HG02798 (cell line): ENCODE measurements around the gene FSTL4.
A peak's percentile ranks its signal among the peaks of the same experiment; 100 is the strongest.

Experiments used
- ATAC-seq: cut with Tn5 transposase; IDR thresholded peaks from one replicate; pipeline ENCODE4 v1.9.1; 2021; ENCODE audit warnings: mild to moderate bottlenecking; ENCODE audit not compliant: unreplicated experiment, poor library complexity

Gene FSTL4

DNA sequence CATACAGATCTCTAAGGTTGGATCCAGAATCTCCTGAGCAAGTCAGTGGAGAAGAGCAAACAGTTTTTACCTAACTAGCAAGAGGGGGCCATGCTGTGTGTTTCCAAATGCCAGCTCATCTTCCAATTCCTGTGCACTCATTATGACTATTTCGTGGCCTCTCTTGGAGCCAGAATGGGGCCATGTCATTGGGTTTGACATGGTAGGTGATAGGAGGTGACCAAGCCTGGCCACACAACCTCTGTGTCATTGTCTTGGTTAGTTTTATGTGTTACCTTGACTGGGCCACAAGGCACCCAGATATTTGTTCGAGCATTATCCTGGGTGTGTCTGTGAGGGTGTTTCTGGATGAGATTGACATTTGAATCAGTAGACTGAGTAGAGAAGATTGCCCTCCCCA is 354.4 kb downstream of the FSTL4 start:
- no peak for ATAC-seq

DNA sequence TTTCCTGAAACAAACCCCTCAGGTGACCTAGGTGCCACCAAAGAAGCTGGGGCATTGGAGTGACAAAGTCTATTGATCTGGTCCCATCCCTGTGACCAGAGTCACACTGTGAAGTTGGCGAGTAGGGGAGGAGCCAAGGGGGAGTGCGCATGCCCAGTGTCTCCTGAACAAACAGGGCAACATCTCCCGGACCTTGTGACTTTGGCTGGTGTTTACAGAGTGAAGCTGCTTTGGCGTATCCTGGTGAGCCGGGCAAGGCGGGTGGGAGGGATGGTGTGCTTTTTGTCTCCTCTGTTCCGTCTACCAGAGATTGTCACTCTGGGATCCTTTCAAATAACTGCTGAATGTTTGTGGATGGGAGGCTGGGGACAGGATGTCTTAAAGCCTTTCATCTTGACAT is 356.1 kb downstream of the FSTL4 start:
- no peak for ATAC-seq

DNA sequence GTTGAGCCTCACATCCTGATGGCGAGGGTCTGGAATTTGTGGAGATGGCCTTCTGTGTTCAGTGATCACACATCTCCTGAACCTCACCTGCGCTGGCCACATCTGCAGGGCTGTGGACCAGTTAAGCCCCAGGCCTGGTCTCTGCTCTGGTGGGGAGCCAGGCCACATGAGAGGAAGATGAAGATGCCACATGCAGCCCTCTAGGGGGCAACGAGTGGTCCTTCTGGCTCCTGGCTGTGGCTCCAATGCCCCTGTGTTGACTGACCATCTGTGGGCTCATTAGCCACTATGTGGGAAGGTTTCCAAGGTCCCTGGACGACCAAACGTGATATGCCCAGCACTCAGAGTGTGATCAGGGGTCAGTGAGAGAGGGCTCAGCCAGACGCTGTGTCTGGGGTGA is 357.5 kb downstream of the FSTL4 start:
- no peak for ATAC-seq

DNA sequence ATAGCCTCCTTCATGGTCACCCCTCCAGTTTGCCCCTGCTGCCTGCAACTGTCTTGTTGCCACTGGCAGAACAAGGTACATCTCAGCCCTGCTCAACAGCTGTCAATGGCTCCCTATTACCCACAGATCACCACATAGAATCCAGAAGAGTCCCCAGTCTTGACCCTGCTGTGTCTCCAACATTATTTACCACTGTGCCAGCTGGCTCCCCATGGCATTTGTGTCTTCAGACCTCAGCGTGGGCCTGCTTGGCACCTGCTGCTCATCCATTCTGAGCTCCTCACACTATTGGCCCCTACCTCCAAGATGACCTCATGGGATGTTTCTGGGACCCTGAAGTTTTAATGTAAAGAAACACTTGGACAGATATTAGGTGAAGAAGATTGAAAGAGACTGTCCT is 358.7 kb downstream of the FSTL4 start:
- no peak for ATAC-seq

DNA sequence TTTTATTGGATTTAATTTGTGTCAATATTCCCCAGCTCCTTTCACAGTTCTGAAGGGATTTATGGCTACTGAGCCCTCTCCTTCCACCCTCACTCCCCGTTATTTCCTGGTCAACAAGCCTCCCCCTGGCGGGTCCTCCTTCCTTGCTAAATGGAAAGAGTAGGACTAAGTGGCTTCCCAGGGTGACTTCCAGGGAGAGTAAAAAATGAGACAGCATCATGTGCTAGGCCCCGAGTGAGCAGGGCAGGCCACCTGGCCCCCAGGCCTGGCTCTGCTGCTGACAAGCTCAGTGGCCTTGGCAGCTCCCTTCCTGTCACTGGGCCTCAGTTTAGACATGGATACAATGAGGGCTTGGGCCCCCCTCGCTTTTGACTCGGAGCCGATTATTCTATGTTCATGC is 359.3 kb downstream of the FSTL4 start:
- ATAC-seq = no peak

DNA sequence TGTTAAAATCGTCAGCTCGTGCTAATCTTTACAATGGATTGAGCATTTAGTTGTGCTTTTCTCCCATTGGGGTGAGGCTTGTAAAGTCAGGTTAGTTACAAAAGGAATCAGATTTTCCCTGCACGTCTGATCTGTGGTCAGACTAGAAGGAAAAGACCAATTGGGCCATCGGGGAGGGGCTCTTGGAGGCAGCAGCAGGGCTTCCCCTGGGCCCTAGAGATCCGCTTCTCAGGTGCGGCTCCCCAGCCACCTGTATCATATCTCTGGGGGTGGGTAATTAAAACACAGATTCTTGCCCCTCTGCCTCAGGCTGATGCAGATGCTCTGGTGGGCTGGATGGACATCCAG is 360.2 kb downstream of the FSTL4 start:
- ATAC-seq = no peak

DNA sequence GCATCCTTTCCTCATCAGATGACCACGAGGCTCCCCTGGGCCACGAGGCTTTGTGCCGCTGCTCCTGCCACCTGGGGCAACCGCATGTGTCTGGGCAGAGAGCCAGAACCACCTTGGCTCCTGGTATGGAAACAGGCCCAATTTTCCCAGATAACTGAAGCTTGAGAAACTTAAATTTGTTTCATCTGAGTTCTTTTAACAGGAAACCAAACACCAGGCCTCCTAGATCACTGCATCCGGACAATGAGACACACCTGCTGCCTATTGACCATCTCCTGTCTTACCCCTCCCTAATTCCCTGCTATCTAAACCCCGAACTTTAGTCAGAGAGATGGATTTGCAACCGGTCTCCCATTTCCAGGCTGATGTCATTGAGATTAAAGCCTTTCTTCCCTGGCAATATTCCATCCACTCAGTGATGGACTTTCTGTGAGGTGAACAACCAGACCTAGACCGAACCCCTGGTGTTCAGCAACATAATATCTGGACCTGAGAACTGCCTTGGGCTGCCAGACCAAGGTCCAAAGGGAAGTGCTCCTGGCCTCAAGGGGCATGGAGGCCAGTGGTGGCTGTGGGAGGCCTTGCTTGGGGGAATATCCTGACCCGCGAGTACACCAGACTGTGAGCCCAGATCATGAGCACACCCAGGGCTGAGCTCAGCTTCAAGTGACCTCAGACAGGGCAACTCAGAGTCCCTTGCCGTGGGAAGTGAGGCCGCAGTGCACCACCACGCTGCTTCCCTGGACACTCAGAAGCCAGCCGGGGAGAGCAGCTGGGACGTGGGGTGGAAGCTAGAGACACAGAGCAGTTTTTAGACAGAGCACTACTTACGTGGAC is 360.8 kb downstream of the FSTL4 start:
- no peak for ATAC-seq

DNA sequence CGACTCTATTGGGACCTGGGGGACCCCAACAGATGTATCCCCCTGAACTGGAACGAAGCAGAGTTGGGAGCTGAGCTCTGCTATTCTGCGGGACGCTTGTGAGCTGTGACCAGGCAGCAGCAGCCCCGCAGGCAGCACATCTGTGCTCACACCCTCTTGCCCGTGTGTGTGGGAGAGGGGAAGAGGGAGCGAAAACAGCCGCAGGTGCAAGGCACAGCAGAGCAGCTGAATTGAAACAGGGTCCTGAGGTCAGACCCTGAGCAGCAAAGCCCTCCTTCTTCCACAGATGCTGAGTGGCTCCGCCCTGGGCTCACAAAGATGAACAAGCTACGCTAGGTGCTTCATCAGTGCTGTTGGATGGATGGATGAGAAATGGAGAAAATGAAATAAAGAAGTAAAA is 361.8 kb downstream of the FSTL4 start:
- no peak for ATAC-seq

DNA sequence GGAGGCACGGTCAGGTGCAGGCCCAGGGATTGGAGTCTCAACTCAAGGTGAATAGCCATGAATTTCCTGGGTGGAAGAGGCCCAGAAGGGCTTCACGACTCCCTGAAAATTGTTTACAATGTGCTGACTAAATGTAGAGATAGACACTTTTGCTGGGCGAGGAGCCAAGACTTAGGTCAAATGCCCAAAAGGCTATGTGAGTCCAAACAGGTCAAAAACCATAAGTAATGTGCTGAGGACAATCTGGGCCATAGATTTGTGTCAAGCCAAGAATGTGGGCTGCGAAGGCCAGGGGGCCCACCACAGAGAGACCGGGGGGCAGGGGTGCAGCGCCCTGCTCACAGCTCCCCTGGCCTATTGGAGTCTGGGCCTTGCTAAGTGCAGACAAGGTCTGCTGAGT is 362.7 kb downstream of the FSTL4 start:
- no peak for ATAC-seq

DNA sequence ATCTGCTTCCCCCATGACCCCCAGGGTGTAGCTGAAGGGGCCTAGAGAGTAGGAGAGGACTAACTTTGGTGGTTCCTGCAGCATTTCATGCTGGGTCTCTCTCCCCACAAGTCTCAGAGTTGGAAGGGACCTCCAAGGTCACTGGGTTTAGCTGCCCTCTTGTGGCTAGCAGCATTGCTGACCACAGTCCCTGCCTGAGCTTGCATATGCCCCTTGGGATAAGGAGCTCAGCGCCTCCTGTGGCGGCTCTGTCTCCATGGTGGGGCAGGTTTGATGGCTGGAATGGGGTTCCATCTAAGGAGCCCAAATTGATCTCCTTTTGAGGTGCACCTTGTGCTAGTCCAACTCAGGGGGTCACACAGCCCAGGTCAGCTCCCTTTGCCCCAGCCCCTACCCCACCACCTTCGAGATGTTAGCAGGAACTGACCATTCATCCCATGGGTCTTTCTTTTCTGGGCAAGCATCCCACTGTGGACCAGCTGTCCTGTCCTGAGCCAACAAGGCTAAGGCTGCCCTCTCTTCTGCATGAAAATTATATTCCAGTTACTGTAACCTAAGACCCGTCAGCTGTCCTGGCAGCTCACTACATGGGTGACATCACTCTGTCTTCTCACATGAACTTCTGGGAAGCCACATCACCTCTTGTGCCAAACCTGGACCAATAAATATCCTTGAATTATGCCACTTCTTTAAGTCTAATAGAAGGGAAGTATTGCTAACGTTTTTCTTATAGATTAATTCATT is 364.3 kb downstream of the FSTL4 start:
- ATAC-seq = no peak

DNA sequence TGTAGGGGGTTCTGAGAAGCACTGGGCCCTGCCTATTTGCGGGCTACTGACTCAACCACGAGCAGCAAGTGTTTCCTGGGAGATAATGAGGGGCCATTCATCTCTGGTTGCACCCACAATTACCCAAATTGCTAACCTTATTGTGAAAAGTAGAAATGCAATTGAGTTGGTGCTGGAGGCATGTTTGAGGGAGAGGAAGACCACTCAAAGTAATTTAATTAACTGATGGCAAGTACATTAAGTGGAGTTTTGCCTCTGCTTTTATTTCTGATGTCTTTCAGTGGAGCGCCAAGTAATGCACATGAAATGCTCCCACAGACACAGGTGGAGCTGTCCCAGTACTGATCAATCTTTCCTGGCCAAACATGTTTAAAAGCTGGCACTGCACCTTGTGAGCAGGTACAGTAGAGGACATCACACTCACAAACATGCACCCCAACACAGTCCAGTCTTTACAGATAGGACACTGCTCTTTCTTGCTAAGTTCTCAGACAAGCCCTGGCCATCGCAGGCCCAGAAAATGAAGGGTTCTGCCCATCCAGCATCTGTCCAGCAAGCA is 365.1 kb downstream of the FSTL4 start:
- ATAC-seq = no peak

DNA sequence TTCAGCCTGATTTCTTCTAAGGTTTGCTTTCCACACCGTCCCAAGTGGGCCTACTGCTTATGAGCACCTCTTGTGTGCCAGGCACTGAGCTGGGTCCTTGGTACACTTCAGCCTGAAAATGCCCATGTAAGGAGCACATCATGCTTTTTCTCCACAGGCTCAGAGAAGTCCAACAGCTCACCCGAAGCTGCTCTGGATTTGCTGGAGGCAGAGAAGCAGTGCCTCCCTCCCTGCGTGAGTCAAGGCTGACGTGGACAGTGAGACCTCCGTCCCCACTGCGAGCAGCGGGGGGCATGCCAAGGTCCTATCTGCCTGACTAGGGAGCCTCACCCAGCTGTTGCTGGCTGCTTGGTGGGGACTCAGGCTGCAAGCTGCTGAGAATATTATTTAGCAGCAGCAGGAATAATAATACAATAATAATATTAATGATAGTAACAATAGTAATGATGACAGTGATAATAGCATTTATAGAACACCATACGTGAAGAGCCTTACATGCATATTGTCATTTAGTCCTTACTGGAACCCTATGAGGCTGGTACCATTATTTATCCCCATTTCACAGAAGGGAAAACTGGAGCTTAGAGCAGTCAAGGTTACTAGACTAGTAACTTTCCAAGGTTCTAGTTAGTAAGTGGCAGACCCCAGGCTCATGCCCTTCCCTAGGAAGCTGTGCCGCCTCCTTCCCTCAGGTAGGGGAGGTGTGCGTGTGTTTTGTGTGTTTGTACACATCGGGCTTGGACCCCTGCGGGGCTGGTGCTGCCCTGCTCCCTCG is 365.8 kb downstream of the FSTL4 start:
- ATAC-seq = no peak

DNA sequence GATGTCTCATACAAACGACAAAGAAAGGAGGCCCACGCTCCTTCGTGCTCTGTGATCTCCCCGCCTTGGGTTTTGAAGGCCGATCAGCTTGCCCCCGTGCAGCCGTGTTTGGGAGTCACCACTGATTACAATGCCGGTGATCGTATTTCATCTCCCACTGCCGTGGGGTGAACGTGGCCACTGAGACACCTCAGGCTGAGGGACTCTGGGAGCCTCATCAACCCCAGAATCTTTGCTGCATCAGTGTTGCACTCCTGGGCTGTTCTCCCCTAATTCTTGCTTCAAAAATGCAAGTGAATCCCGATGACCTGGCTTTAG is 366.3 kb downstream of the FSTL4 start:
- ATAC-seq = no peak

DNA sequence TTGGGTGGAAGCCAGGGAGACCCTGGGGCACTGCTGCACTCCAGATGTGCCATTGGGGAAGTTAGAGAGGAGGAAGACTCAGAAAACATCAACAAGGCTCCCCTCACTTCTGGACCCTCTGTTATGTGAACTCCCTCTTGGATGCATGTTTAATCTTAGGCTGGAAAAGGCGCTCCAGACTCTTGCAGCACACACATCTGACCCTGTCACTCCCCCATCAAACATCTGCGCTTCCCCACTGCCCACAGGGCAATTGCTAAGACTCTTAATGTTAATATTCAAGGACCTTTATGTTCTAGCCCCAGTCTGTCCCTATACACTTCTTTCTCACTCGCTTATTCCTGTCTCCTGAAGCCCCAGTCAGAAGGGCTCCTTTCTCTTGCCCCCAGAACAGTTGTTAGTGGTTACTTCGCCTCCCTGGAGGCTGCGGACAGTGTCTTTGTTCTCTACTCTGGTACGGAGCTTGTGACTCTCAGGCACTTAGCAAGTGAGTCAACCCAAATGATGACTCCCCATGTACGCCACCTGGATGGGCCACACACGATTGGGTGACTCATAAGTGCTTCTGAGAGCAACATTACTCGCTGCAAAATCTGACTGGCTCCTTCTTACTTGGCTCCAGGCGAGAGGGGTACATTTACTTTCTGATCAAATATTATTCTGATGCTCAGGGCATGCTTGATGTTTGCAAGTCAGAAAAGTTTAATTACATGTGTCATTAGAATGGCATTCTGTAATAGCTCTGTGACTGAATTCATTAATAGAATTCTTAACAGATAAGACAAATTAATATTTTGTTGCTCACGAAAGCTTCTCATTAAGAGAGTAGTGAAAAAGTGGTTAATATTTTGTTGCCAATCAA is 366.9 kb downstream of the FSTL4 start:
- ATAC-seq = peak; percentile 50

DNA sequence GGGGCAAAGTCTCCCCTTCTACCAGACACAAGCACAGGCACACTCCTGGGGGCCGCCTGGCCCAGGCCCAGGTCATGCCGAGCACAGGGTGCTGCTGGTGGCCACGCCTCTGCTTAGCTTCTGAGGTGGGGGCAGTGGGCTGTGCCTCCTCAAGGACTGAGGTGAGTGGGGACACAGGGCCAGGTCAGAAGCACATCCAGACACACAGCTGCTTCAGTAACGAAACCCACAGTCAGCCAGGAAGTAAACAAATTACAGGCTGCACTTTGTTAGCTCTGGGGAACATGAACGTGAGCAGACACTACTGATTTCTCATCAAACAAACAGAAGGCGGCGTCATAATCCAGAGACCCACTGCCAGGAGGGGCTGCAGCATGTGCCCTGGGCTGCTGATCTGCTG is 368.1 kb downstream of the FSTL4 start:
- ATAC-seq = peak; percentile 54

DNA sequence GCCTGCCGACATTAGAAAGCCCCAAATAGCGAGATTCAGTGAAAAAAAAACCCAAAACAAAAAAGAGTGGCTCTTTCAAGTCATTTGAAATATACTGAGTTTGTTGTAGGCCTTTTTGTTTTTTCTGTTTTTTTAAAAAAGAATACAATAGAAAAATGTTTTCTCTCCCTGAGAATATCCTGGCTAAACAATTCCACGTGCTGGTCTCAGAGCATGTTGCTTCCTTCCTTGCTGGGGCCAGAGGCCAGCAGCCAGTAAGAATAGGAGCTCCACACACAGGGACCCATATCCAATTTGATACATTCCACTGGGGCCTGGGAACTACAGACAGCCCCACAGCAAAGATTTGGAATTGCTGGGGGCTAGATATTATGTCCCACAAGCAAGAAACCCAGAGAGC is 369.1 kb downstream of the FSTL4 start:
- ATAC-seq = no peak

DNA sequence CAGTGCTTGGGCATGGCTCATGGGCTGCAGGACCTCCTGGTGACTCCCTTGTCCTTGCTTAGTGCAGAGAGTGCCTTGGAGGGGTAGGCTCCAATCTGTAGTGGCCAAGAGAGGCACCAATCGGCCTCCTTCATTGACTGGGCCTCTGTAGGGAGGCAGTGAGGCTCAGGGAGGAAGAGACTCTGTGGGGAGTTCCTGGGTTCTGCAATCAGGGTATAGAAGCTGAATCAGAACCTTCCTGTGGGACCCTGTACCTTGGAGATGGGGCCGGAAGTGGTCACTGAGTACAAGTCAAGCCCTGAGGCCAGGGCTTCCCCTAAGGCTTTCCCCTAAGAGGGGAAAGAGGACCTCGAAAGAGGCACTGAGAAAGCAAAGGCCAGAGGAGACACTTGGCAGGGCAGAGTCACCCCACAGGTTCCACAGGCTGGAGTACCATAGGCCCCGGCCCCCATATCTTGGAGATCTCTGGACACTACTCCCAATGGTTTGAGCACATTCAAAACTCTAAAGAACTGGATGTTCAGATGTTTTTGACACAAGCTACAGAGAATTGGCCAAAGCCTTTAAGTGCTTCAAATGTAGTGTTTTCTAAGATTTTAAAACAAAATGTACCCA is 370.0 kb downstream of the FSTL4 start:
- peak; percentile 40 for ATAC-seq

DNA sequence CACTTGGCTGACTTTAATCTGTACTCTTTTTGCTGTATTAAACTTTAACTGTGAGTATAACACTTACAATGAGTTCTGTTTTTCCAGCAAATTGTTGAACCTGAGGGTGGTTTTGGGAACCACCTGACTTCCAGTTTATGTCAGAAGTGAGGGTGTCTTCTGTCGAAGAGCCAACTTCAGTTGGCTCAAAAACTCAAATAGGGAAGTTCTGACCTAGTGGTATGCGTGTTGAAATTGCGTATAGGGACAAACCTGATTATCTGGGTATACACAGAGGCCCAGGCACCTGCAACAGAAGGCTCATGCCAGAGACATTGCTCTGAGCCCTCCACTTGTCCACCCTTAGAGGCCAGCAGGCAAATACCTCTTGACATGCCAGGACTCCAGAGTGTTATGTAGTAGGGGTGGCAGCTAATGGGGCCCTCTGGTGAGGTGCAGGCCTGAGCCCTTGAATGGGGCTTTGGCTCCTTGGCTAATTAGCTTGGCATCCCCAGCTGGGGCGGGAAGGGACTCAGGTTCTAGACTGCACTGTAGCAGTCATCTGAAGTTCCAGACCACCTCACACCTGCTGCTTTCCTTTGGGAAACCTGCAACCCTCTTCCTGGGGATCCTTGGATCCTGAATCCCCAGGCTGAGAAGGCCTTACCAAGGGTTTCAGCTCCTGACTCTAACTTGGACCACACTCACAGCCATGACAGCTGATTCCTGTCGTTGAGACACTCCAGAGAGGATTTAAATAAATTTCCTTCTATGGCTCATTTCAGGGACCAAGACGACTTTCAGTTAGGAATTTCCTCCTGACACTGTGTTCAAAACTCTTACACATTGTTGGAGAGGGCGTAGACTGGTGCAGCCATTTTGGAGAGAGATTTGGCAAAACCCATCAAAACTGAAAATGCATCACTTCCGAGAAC is 370.9 kb downstream of the FSTL4 start:
- ATAC-seq = no peak
